ENCODE results near the gene GTSF1L.

The GTSF1L gene

DNA sequence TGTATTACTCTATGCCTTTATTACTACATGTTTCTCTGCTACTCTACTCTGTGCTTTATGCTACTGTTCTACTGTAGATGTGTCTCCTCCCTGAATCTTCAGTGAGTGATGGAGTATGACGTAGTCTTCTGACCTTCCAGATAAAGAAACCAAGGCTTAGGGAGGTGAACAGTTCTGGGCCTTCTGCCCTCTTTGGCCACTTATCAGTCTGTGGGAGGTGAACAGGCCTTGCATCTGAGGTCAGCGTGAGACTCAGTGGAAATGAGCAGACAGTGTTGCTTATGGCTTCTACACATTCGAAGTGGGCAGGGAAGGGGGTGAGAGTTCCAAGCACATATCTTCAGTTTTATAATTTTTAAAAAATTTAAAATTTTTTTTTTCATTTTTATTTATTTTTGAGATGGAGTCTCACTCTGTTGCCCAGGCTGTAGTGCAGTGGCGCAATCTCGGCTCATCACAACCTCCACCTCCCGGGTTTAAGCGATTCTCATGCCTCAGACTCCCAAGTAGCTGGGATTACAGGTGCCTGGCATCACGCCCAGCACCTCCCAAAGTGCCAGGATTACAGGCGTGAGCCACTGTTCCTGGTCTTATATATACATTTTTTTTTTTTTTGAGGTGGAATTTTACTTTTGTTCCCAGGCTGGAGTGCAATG lies 35.7 kb downstream of the GTSF1L start:
- no peaks in the 10 kb centered on the region for H3K9me3 Mint-ChIP-seq
- H3K4me3 Mint-ChIP-seq: no peak overlapping the region

GRCh38 chr20:43689165-43689564 lies 37.6 kb downstream of the GTSF1L start:
- ATAC-seq (replicated peaks): no peak
- peak overlapping the region in 1 of 2 donors; percentile 36 for H3K27ac Mint-ChIP-seq
- no peaks in the 10 kb centered on the region for H3K9me3 Mint-ChIP-seq
- H3K27me3 Mint-ChIP-seq: no peaks in the 10 kb centered on the region
- H3K4me1 Mint-ChIP-seq (ENCODE audit: low read depth in 2 of 2): no peaks in the 10 kb centered on the region
- H3K4me3 Mint-ChIP-seq: no peak overlapping the region
- DNase-seq: no peak
- peaks cover 3% of the 10 kb centered on the region for H3K36me3 Mint-ChIP-seq (ENCODE audit: insufficient read depth)

More for the DNA sequence above, 35.7 kb downstream of the GTSF1L start:
- Mint-ChIP-seq H3K36me3 (ENCODE audit: insufficient read depth) (peaks cover 3% of the 10 kb centered on the region), H3K27me3 (no peaks in the 10 kb centered on the region), H3K4me1 (ENCODE audit: low read depth in 2 of 2) (no peaks in the 10 kb centered on the region), H3K27ac (no peak overlapping the region)
- ATAC-seq (replicated peaks) (no peak), DNase-seq (no peak)

DNA sequence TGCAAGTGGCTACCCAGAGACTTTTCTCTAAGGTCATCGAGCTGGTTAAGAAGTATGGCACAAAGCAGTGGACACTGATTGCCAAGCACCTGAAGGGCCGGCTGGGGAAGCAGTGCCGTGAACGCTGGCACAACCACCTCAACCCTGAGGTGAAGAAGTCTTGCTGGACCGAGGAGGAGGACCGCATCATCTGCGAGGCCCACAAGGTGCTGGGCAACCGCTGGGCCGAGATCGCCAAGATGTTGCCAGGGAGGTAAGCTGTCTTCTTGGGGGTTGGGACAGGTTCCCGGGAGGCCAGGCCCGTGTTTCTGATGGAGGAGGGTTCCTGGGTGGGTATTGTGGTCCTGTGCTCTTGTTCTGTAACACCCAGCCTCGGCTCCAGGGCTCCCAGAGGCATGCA lies 40.0 kb downstream of the GTSF1L start:
- H3K4me3 Mint-ChIP-seq: no peak overlapping the region
- no peak for DNase-seq
- no peaks in the 10 kb centered on the region for H3K9me3 Mint-ChIP-seq
- H3K36me3 Mint-ChIP-seq (ENCODE audit: insufficient read depth): peaks cover 3% of the 10 kb centered on the region
- no peaks in the 10 kb centered on the region for H3K27me3 Mint-ChIP-seq
- no peak for ATAC-seq (replicated peaks)
- peak overlapping the region in 1 of 2 donors; percentile 19 for H3K27ac Mint-ChIP-seq
- H3K4me1 Mint-ChIP-seq (ENCODE audit: low read depth in 2 of 2): no peaks in the 10 kb centered on the region

DNA sequence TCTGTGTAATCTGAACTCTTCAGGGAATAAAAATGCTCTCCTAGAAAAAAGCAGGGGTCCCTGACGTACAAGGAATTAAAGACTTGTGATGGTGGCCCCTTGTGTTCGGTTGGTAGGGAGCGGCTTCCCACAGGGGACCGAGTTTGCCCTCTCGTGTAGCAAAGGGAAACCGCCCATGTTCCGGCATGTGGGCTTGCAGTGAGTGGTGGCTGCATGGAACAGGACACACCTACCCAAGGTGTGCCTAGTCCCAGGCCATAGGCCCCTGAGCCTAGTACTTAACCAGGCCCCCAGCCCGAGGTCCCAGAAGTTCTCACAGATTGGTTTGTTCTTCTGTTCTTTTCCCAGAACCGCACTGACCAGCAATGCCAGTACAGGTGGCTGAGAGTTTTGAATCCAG lies 44.4 kb downstream of the GTSF1L start:
- no peaks in the 10 kb centered on the region for H3K9me3 Mint-ChIP-seq
- ATAC-seq (replicated peaks) (no peak), DNase-seq (no peak)
- no peak overlapping the region for H3K4me3 Mint-ChIP-seq
- H3K36me3 Mint-ChIP-seq (ENCODE audit: insufficient read depth): peaks cover 2% of the 10 kb centered on the region
- no peaks in the 10 kb centered on the region for H3K27me3 Mint-ChIP-seq
- no peak overlapping the region for H3K27ac Mint-ChIP-seq
- H3K4me1 Mint-ChIP-seq (ENCODE audit: low read depth in 2 of 2): no peaks in the 10 kb centered on the region

DNA sequence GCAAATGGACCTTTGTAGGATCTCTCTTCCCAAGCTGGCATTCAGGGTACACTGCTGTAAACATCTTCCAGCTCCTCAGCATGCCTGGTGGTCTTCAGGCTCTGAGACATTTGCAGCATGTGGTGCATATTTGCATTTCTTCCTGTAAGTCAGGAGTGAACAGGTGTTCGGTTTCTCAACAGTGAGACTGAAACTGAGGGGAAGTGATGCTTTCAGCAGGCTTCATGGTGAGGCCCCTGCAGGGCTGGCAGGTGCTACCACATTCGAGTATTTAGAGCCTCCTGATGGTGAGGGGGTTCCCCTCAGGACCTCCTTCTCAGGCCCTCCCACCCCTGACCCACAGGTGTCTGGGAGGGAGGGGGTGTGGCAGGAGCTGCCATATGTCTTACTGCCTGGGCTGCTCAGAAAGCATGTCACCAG lies 44.8 kb downstream of the GTSF1L start:
- Mint-ChIP-seq H3K4me3 (no peak overlapping the region), H3K4me1 (ENCODE audit: low read depth in 2 of 2) (no peaks in the 10 kb centered on the region), H3K36me3 (ENCODE audit: insufficient read depth) (peaks cover 2% of the 10 kb centered on the region), H3K27ac (no peak overlapping the region), H3K9me3 (no peaks in the 10 kb centered on the region), H3K27me3 (no peaks in the 10 kb centered on the region)
- no peak for DNase-seq
- ATAC-seq (replicated peaks): peak; percentile 76

DNA sequence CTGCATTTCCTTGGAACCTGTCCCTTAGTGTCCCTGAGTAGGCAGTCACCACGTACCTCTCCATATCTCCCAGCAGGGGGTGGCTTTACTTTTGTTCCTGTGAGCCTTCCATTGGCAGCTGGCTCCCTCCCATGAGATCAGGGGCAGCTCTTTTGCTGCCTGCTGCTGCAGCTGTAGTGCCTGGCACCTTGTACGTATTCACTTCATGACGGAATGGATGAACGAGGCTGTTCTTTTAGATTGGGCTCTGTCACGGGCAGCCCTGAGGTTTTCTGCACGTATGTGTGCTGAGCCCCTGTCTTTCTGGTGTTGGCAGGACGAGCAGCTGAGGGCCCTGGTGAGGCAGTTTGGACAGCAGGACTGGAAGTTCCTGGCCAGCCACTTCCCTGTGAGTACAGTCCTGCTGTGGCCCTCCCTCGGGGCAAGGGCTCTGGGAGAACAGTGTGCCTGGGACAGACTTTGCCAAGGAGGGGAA lies 45.3 kb downstream of the GTSF1L start:
- DNase-seq: no peak
- peak; percentile 41 for ATAC-seq (replicated peaks)
- H3K4me1 Mint-ChIP-seq (ENCODE audit: low read depth in 2 of 2): no peaks in the 10 kb centered on the region
- no peaks in the 10 kb centered on the region for H3K9me3 Mint-ChIP-seq
- no peak overlapping the region for H3K4me3 Mint-ChIP-seq
- peaks cover 2% of the 10 kb centered on the region for H3K36me3 Mint-ChIP-seq (ENCODE audit: insufficient read depth)
- H3K27me3 Mint-ChIP-seq: no peaks in the 10 kb centered on the region
- H3K27ac Mint-ChIP-seq: peak overlapping the region in 1 of 2 donors; percentile 71

GRCh38 chr20:43680981-43681380 lies 45.8 kb downstream of the GTSF1L start:
- no peaks in the 10 kb centered on the region for H3K4me1 Mint-ChIP-seq (ENCODE audit: low read depth in 2 of 2)
- ATAC-seq (replicated peaks) (no peak), DNase-seq (no peak)
- no peak overlapping the region for H3K4me3 Mint-ChIP-seq
- no peaks in the 10 kb centered on the region for H3K27me3 Mint-ChIP-seq
- H3K9me3 Mint-ChIP-seq: no peaks in the 10 kb centered on the region
- H3K27ac Mint-ChIP-seq: peak overlapping the region in 1 of 2 donors; percentile 71
- H3K36me3 Mint-ChIP-seq (ENCODE audit: insufficient read depth): peaks cover 2% of the 10 kb centered on the region

- peaks cover 0 to 7% of the 10 kb centered on the region in 2 donors for H3K27me3 Mint-ChIP-seq
- ATAC-seq (replicated peaks) (no peak), DNase-seq (no peak)
- H3K27ac Mint-ChIP-seq: peak overlapping the region in 1 of 2 donors; percentile 76
- H3K36me3 Mint-ChIP-seq (ENCODE audit: insufficient read depth): peaks cover 8% of the 10 kb centered on the region
- no peaks in the 10 kb centered on the region for H3K4me1 Mint-ChIP-seq (ENCODE audit: low read depth in 2 of 2)
- no peak overlapping the region for H3K4me3 Mint-ChIP-seq
- H3K9me3 Mint-ChIP-seq: no peaks in the 10 kb centered on the region
These were observed 50.4 kb downstream of the GTSF1L start for GRCh38 chr20:43676368-43676767.
